ENCODE data around the gene HTD2. TPM values are rescaled to one million over a fixed set of nuclear protein-coding genes. Genes with fewer than 3 reads are reported as not detected.
"Not testable (repeated sequence)": the region's sequence is repeated elsewhere in the genome, so short reads cannot be mapped to it uniquely, and the experiment has no call there.

Gene HTD2
- total RNA-seq, 2 donors from 2014 or later = 7.9 to 11.4 TPM

GRCh38 chr3:58274027-58274614 is 32.2 kb upstream of the HTD2 start:
- no peaks in the 10 kb centered on the region for H3K27me3 Mint-ChIP-seq (ENCODE audit: low read depth)
- H3K27ac Mint-ChIP-seq = no peak overlapping the region
- H3K36me3 Mint-ChIP-seq (ENCODE audit: insufficient read depth in 2 of 2) = peaks cover 4 to 8% of the 10 kb centered on the region in 2 donors
- peaks cover 3% of the 10 kb centered on the region in 2 donors for H3K9me3 Mint-ChIP-seq
- DNase-seq (no peak), ATAC-seq (replicated peaks in 1 of 2) (no peak)
- H3K4me1 Mint-ChIP-seq (ENCODE audit: low read depth) = peaks cover 12% of the 10 kb centered on the region
- H3K4me3 Mint-ChIP-seq = no peak overlapping the region

- Mint-ChIP-seq H3K4me3 (no peak overlapping the region), H3K27me3 (ENCODE audit: low read depth) (no peaks in the 10 kb centered on the region), H3K9me3 (peaks cover 3% of the 10 kb centered on the region in 2 donors), H3K36me3 (ENCODE audit: insufficient read depth in 2 of 2) (peaks cover 4 to 9% of the 10 kb centered on the region in 2 donors), H3K27ac (no peak overlapping the region), H3K4me1 (ENCODE audit: low read depth) (no peaks in the 10 kb centered on the region)
- ATAC-seq (replicated peaks in 1 of 2) (no peak), DNase-seq (no peak)
These were observed 25.3 kb upstream of the HTD2 start for GRCh38 chr3:58281069-58281468.

- no peak overlapping the region for H3K27ac Mint-ChIP-seq
- no peaks in the 10 kb centered on the region for H3K27me3 Mint-ChIP-seq (ENCODE audit: low read depth)
- ATAC-seq (replicated peaks in 1 of 2) (no peak), DNase-seq (no peak)
- no peak overlapping the region for H3K4me3 Mint-ChIP-seq
- H3K36me3 Mint-ChIP-seq (ENCODE audit: insufficient read depth in 2 of 2) = peaks cover 2 to 3% of the 10 kb centered on the region in 2 donors
- H3K4me1 Mint-ChIP-seq (ENCODE audit: low read depth) = no peaks in the 10 kb centered on the region
- H3K9me3 Mint-ChIP-seq = no peaks in the 10 kb centered on the region
These were observed 21.0 kb upstream of the HTD2 start for GRCh38 chr3:58285334-58285733.

DNA sequence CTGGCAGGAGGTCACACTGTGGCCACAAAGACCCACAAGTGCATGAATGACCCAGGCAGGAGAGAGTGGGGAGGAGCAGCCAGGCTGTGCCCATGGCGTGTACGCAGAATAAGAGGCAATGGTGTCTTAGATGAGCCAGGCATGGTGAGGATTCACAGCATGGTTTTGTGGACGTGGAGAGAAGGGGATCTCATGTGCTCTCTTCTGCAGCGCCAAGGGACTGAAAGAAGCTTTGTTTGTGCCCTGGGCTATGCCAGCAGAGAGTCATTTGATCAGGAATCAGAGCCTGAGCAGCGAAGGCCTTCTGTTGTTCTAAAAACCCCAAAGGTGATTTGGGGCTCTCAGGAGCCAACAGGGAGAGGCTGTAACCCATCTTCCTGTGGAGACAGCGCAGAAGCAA is 19.0 kb upstream of the HTD2 start:
- H3K27me3 Mint-ChIP-seq (ENCODE audit: low read depth) = no peaks in the 10 kb centered on the region
- H3K4me1 Mint-ChIP-seq (ENCODE audit: low read depth) = no peaks in the 10 kb centered on the region
- H3K4me3 Mint-ChIP-seq = no peak overlapping the region
- no peaks in the 10 kb centered on the region for H3K9me3 Mint-ChIP-seq
- H3K27ac Mint-ChIP-seq = no peak overlapping the region
- H3K36me3 Mint-ChIP-seq (ENCODE audit: insufficient read depth in 2 of 2) = peaks cover 2 to 3% of the 10 kb centered on the region in 2 donors
- DNase-seq (no peak), ATAC-seq (replicated peaks in 1 of 2) (no peak)

GRCh38 chr3:58288011-58288728 is 18.1 kb upstream of the HTD2 start:
- no peak overlapping the region for H3K4me3 Mint-ChIP-seq
- H3K4me1 Mint-ChIP-seq (ENCODE audit: low read depth) = no peaks in the 10 kb centered on the region
- no peak overlapping the region for H3K27ac Mint-ChIP-seq
- H3K27me3 Mint-ChIP-seq (ENCODE audit: low read depth) = no peaks in the 10 kb centered on the region
- H3K36me3 Mint-ChIP-seq (ENCODE audit: insufficient read depth in 2 of 2) = peaks cover 2 to 3% of the 10 kb centered on the region in 2 donors
- DNase-seq = no peak
- no peaks in the 10 kb centered on the region for H3K9me3 Mint-ChIP-seq
- ATAC-seq (replicated peaks in 1 of 2) = no peak

DNA sequence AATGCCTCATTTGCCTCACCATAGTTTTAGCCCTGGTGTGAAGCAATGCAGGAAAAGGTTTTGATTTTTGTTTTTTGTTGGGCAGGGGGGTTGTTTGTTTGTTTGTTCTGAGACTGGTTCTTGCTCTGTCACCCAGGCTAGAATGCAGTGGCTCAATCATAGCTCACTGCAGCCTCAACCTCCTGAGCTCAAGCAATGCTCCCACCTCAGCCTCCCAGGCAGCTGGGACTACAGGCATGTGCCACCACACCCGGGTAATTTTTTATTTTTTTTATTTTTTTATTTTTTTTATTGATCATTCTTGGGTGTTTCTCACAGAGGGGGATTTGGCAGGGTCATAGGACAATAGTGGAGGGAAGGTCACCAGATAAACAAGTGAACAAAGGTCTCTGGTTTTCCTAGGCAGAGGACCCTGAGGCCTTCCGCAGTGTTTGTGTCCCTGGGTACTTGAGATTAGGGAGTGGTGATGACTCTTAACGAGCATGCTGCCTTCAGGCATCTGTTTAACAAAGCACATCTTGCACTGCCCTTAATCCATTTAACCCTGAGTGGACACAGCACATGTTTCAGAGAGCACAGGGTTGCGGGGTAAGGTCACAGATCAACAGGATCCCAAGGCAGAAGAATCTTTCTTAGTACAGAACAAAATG is 17.2 kb upstream of the HTD2 start:
- not testable (repeated sequence) for H3K27me3 Mint-ChIP-seq (ENCODE audit: low read depth); ATAC-seq (replicated peaks in 1 of 2); H3K36me3 Mint-ChIP-seq (ENCODE audit: insufficient read depth in 2 of 2); H3K4me3 Mint-ChIP-seq; H3K9me3 Mint-ChIP-seq; H3K27ac Mint-ChIP-seq; DNase-seq; H3K4me1 Mint-ChIP-seq (ENCODE audit: low read depth)

DNA sequence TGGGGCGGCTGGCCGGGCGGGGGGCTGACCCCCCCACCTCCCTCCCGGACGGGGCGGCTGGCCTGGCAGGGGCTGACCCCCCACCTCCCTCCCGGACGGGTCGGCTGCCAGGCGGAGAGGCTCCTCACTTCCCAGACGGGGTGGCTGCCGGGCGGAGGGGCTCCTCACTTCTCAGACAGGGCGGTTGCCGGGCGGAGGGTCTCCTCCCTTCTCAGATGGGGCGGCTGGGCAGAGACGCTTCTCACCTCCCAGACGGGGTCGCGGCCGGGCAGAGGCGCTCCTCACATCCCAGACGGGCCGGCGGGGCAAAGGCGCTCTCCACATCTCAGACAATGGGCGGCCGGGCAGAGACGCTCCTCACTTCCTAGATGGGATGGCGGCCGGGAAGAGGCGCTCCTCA is 15.9 kb upstream of the HTD2 start:
- ATAC-seq (replicated peaks in 1 of 2); H3K27me3 Mint-ChIP-seq (ENCODE audit: low read depth); H3K27ac Mint-ChIP-seq; H3K36me3 Mint-ChIP-seq (ENCODE audit: insufficient read depth in 2 of 2); H3K9me3 Mint-ChIP-seq; H3K4me1 Mint-ChIP-seq (ENCODE audit: low read depth); H3K4me3 Mint-ChIP-seq; DNase-seq: not testable (repeated sequence)

- Mint-ChIP-seq H3K27ac (no peak overlapping the region), H3K36me3 (ENCODE audit: insufficient read depth in 2 of 2) (no peaks in the 10 kb centered on the region), H3K9me3 (peaks cover 0 to 4% of the 10 kb centered on the region in 2 donors), H3K4me1 (ENCODE audit: low read depth) (no peaks in the 10 kb centered on the region), H3K4me3 (no peak overlapping the region), H3K27me3 (ENCODE audit: low read depth) (no peaks in the 10 kb centered on the region)
- ATAC-seq (replicated peaks in 1 of 2) = no peak
- DNase-seq = no peak
These were observed 14.5 kb upstream of the HTD2 start for GRCh38 chr3:58291671-58292338.

DNA sequence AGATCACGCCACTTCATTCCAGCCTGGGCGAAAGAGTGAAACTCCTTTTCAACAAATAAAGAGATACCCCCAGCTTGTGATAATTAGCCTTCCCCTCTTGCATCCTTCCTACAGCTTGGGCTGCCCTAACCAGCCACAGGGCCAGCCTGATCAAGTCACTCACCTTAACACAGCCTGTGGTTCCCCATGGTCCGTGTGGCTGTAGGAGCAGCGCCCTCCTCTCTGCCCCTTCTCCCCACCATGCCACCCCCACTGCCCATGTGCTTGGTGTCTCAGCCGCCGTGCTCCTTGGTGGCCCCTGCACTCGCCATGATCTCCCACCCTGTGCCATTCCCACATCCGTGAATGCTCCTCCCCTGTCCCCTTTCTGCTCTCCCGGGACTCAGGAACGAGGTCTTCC is 13.5 kb upstream of the HTD2 start:
- no peak for DNase-seq
- ATAC-seq (replicated peaks in 1 of 2) = no peak
- Mint-ChIP-seq H3K9me3 (peaks cover 0 to 4% of the 10 kb centered on the region in 2 donors), H3K4me3 (no peak overlapping the region), H3K4me1 (ENCODE audit: low read depth) (no peaks in the 10 kb centered on the region), H3K27me3 (ENCODE audit: low read depth) (no peaks in the 10 kb centered on the region), H3K27ac (no peak overlapping the region), H3K36me3 (ENCODE audit: insufficient read depth in 2 of 2) (no peaks in the 10 kb centered on the region)

GRCh38 chr3:58293516-58293915 is 12.8 kb upstream of the HTD2 start:
- Mint-ChIP-seq H3K4me3 (no peak overlapping the region), H3K36me3 (ENCODE audit: insufficient read depth in 2 of 2) (no peaks in the 10 kb centered on the region), H3K27ac (no peak overlapping the region), H3K27me3 (ENCODE audit: low read depth) (peaks cover 5% of the 10 kb centered on the region), H3K9me3 (peaks cover 0 to 4% of the 10 kb centered on the region in 2 donors), H3K4me1 (ENCODE audit: low read depth) (no peaks in the 10 kb centered on the region)
- DNase-seq (no peak), ATAC-seq (replicated peaks in 1 of 2) (no peak)

- DNase-seq (no peak), ATAC-seq (replicated peaks in 1 of 2) (no peak)
- no peak overlapping the region for H3K27ac Mint-ChIP-seq
- H3K4me3 Mint-ChIP-seq = no peak overlapping the region
- peaks cover under 1 to 4% of the 10 kb centered on the region in 2 donors for H3K9me3 Mint-ChIP-seq
- peaks cover 0 to 1% of the 10 kb centered on the region in 2 donors for H3K36me3 Mint-ChIP-seq (ENCODE audit: insufficient read depth in 2 of 2)
- peaks cover 13% of the 10 kb centered on the region for H3K27me3 Mint-ChIP-seq (ENCODE audit: low read depth)
- H3K4me1 Mint-ChIP-seq (ENCODE audit: low read depth) = no peaks in the 10 kb centered on the region
These were observed 10.1 kb upstream of the HTD2 start for GRCh38 chr3:58296269-58296668.

- peaks cover 17% of the 10 kb centered on the region for H3K27me3 Mint-ChIP-seq (ENCODE audit: low read depth)
- peaks cover 1 to 3% of the 10 kb centered on the region in 2 donors for H3K36me3 Mint-ChIP-seq (ENCODE audit: insufficient read depth in 2 of 2)
- no peak overlapping the region for H3K27ac Mint-ChIP-seq
- DNase-seq = no peak
- no peaks in the 10 kb centered on the region for H3K4me1 Mint-ChIP-seq (ENCODE audit: low read depth)
- no peak for ATAC-seq (replicated peaks in 1 of 2)
- peaks cover 2 to 4% of the 10 kb centered on the region in 2 donors for H3K9me3 Mint-ChIP-seq
- H3K4me3 Mint-ChIP-seq = no peak overlapping the region
These were observed 9.5 kb upstream of the HTD2 start for GRCh38 chr3:58296843-58297242.

- DNase-seq (no peak), ATAC-seq (replicated peaks in 1 of 2) (no peak)
- H3K27me3 Mint-ChIP-seq (ENCODE audit: low read depth) = peaks cover 24% of the 10 kb centered on the region
- H3K4me1 Mint-ChIP-seq (ENCODE audit: low read depth) = no peaks in the 10 kb centered on the region
- H3K36me3 Mint-ChIP-seq (ENCODE audit: insufficient read depth in 2 of 2) = peaks cover 1 to 3% of the 10 kb centered on the region in 2 donors
- peaks cover 2 to 4% of the 10 kb centered on the region in 2 donors for H3K9me3 Mint-ChIP-seq
- H3K4me3 Mint-ChIP-seq = no peak overlapping the region
- no peak overlapping the region for H3K27ac Mint-ChIP-seq
These were observed 8.1 kb upstream of the HTD2 start for GRCh38 chr3:58298190-58298589.
